A673 (cell line): Measurements from ENCODE around the gene KCNQ1. TPM values are rescaled to one million over a fixed set of nuclear protein-coding genes. Genes with fewer than 3 reads are reported as not detected.

Experiments used
- BruUV-seq: library from RNA; stranded (reverse); fragments of 400-500 nt; replicated peaks from 2 replicates; lab custom pipeline; 2021; lab: Mats Ljungman, UMichigan
- CTCF ChIA-PET: fragments of 300-600 bp; sonication (Branson Sonifier 250); formaldehyde crosslinking; loops from one replicate; lab custom pipeline; 2022; ENCODE audit warnings: antibody characterized with exemption; lab: Charles Lee
- POLR2A ChIA-PET: fragments of 300-600 bp; sonication (Branson Sonifier 250); formaldehyde crosslinking; loops from one replicate; lab custom pipeline; 2022; ENCODE audit warnings: antibody characterized with exemption; ENCODE audit not compliant: low non-redundant PET; lab: Charles Lee
- DNase-seq: peaks from one replicate; pipeline ENCODE4 v3.0.0-alpha.2; 2015; ENCODE audit warnings: low spot score
- H3K27ac ChIP-seq: fragments of 200-600 bp; sonication (generic); 2 replicates; pipeline ENCODE4 v1.5.1; 2016; ENCODE audit warnings: mixed run types, low read depth, mild to moderate bottlenecking, mixed read lengths, antibody characterized with exemption, low read length; ENCODE audit not compliant: poor library complexity, severe bottlenecking
- H3K27me3 ChIP-seq: fragments of 200-600 bp; sonication (generic); replicated peaks from 2 replicates; pipeline ENCODE4 v1.6.1; 2017; ENCODE audit warnings: mixed run types, low read depth, mild to moderate bottlenecking, mixed read lengths, antibody characterized with exemption, low read length; ENCODE audit not compliant: insufficient read depth, poor library complexity
- H3K36me3 ChIP-seq: fragments of 200-600 bp; sonication (generic); 2 replicates; pipeline ENCODE4 v1.6.1; 2016; ENCODE audit warnings: mixed run types, mild to moderate bottlenecking, mixed read lengths, antibody characterized with exemption, low read length; ENCODE audit not compliant: insufficient read depth, poor library complexity, severe bottlenecking
- H3K4me1 ChIP-seq: fragments of 200-600 bp; sonication (generic); 2 replicates; pipeline ENCODE4 v1.6.1; 2017; ENCODE audit warnings: mixed run types, mild to moderate bottlenecking, mixed read lengths, antibody characterized with exemption, low read length; ENCODE audit not compliant: insufficient read depth, poor library complexity, severe bottlenecking
- H3K4me3 ChIP-seq: fragments of 200-600 bp; sonication (generic); 2 replicates; pipeline ENCODE4 v1.5.1; 2016; ENCODE audit warnings: low read depth, mixed run types, mild to moderate bottlenecking, mixed read lengths, low read length; ENCODE audit not compliant: poor library complexity, severe bottlenecking
- H3K9me3 ChIP-seq: fragments of 200-600 bp; sonication (generic); 2 replicates; pipeline ENCODE4 v1.6.1; 2016; ENCODE audit warnings: mixed run types, low read depth, mild to moderate bottlenecking, mixed read lengths, antibody characterized with exemption, low read length; ENCODE audit not compliant: poor library complexity, severe bottlenecking
- EZH2 ChIP-seq: fragments of 200-600 bp; sonication (generic); IDR thresholded peaks from 2 replicates; pipeline ENCODE4 v1.6.1; 2017; ENCODE audit warnings: borderline replicate concordance, low read depth, mild to moderate bottlenecking, mixed read lengths, antibody characterized with exemption, low read length; ENCODE audit not compliant: poor library complexity, severe bottlenecking
- intact Hi-C: fragments of 100-400 bp; cut with micrococcal nuclease; formaldehyde crosslinking; loops from one replicate; pipeline ENCODE4 v1.10.0; 2022; ENCODE audit not compliant: unreplicated experiment
- total RNA-seq: library from RNA; stranded (reverse); gene quantifications from 2 replicates; pipeline ENCODE4 v1.2.3, GENCODE V29; 2021
- TF ChIP-seq, protein P1 (sequence below): fragments of 300-800, 200-600 bp; sonication (generic); conservative IDR thresholded peaks from 2 replicates; pipeline ENCODE4 v1.5.1; 2017; ENCODE audit warnings: low read depth, mild to moderate bottlenecking, antibody characterized with exemption, low read length, moderate library complexity, mixed read lengths

Gene KCNQ1
- total RNA-seq, 1 experiment from 2014 or later, result not detected

DNA sequence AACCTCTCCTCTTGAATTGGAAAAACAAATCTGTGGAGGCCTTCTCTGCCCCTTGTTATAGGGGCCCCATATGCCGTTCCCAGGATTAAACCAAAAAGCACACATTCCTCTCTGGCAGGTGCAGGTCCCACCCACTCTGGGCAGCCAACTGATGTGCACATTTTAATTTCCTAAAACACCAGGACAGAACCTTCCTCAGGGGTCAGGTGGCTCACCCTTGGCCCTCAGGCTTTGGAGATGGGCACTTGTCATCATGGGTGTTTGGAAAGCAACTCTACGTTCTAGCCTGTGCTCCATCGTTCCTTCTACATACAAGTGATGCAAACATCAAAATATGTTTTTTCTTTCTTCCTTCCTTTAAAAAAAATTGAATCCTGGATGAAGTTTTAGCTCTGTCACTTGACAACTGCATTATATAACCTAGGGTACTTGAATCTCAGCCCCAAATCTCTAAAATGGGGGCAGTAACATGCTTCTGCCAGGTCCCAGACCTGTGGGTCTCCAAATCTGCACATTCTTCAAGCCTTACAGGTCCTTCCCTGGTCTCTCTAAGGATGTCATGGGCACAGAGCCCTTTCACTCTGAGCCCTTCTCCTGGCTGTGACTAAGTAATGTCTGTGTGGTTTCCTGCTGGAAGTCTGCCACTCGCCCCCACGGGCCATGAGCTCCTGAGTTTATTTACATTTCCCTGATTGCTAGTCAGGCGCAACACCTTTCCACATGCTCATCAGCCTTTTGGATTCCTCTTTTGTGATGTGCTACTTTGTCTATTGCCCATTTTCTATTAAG lies 211.2 kb downstream of the KCNQ1 start:
- no peak for TF ChIP-seq EZH2
- TF ChIP-seq, protein P1, sequence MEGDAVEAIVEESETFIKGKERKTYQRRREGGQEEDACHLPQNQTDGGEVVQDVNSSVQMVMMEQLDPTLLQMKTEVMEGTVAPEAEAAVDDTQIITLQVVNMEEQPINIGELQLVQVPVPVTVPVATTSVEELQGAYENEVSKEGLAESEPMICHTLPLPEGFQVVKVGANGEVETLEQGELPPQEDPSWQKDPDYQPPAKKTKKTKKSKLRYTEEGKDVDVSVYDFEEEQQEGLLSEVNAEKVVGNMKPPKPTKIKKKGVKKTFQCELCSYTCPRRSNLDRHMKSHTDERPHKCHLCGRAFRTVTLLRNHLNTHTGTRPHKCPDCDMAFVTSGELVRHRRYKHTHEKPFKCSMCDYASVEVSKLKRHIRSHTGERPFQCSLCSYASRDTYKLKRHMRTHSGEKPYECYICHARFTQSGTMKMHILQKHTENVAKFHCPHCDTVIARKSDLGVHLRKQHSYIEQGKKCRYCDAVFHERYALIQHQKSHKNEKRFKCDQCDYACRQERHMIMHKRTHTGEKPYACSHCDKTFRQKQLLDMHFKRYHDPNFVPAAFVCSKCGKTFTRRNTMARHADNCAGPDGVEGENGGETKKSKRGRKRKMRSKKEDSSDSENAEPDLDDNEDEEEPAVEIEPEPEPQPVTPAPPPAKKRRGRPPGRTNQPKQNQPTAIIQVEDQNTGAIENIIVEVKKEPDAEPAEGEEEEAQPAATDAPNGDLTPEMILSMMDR, result no peak
- CTCF ChIA-PET, result no interaction called here
- BruUV-seq, result no TSS peak
- DNase-seq, result no peak
- POLR2A ChIA-PET, result no interaction called here
- H3K27me3 ChIP-seq, result no peaks in the 10 kb centered on the region
- intact Hi-C loops, result no loop called here
- H3K36me3 ChIP-seq, result no peaks in the 10 kb centered on the region
- H3K9me3 ChIP-seq, result peaks cover 94% of the 10 kb centered on the region
- no peak overlapping the region for H3K4me3 ChIP-seq
- H3K4me1 ChIP-seq, result no peaks in the 10 kb centered on the region
- H3K27ac ChIP-seq, result no peak overlapping the region

GRCh38 chr11:2656859-2657258 lies 212.1 kb downstream of the KCNQ1 start:
- Histone ChIP-seq H3K27me3 (no peaks in the 10 kb centered on the region), H3K36me3 (no peaks in the 10 kb centered on the region), H3K27ac (no peak overlapping the region), H3K9me3 (peaks cover 94% of the 10 kb centered on the region), H3K4me3 (no peak overlapping the region), H3K4me1 (no peaks in the 10 kb centered on the region)
- BruUV-seq, result no TSS peak
- ChIA-PET CTCF (no interaction called here), POLR2A (no interaction called here)
- no peak for DNase-seq
- TF ChIP-seq EZH2, result no peak
- intact Hi-C loops, result no loop called here

DNA sequence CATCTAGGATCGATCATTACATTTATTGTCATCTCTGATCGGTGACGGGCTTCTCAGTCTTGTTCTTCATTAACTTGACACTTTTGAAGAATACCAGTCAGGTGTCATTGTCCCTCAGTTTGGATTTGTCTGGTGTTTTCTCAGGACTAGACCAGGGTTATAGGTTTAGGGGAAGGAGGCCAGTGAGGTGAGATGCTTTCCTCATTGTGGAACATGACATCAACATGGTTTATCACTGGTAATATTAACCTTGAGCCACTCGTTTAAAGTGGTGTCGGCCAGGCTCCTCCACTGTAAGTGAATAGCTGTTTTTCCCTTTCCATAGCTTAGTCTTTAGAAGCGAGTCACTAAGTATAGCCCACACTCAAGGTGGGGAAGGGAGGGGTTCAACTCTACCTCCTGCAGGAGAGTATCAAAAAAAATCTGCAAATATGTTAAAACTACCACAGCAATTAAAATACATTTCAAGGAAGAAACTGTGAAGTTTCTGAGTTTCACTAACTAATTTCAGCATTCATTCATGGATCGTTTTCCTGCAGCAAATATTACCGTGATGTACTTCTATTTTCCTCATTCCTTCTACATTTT lies 213.0 kb downstream of the KCNQ1 start:
- H3K36me3 ChIP-seq, result no peaks in the 10 kb centered on the region
- H3K4me1 ChIP-seq, result no peaks in the 10 kb centered on the region
- H3K27ac ChIP-seq, result no peak overlapping the region
- H3K4me3 ChIP-seq, result no peak overlapping the region
- no peak for DNase-seq
- TF ChIP-seq, protein P1, result no peak
- TF ChIP-seq EZH2, result no peak
- H3K27me3 ChIP-seq, result no peaks in the 10 kb centered on the region
- ChIA-PET POLR2A (no interaction called here), CTCF (no interaction called here)
- intact Hi-C loops, result no loop called here
- H3K9me3 ChIP-seq, result peaks cover 88% of the 10 kb centered on the region
- BruUV-seq, result no TSS peak
